ENCODE measurements around the gene MORN3. TPM values are rescaled to one million over a fixed set of nuclear protein-coding genes. Genes with fewer than 3 reads are reported as not detected.

The MORN3 gene
- total RNA-seq, 2 donors from 2014 or later = 8.5 to 9.5 TPM

Other genes starting within 250 kb of the MORN3 start
- 10 to 100 TPM; 87.6 to 94.0 TPM for gene KDM2B, start 88.6 kb downstream of the MORN3 start, total RNA-seq
- 10 to 100 TPM; 51.3 to 52.0 TPM for gene ORAI1, start 43.1 kb downstream of the MORN3 start, total RNA-seq
- 1 to 10 TPM; 6.9 to 7.0 TPM for gene TMEM120B, start 43.1 kb upstream of the MORN3 start, total RNA-seq
- 100 to 1,000 TPM; 121 to 122 TPM for gene RHOF, start 124.0 kb upstream of the MORN3 start, total RNA-seq
- gene SETD1B, start 134.4 kb upstream of the MORN3 start, total RNA-seq = 10 to 100 TPM; 54.5 to 64.1 TPM
- gene HPD, start 189.2 kb upstream of the MORN3 start, total RNA-seq = not detected
- 10 to 100 TPM; 40.5 to 51.3 TPM for gene PSMD9, start 219.1 kb upstream of the MORN3 start, total RNA-seq
- 1 to 10 TPM in 1 of 2 donors, under 1 TPM in 1; 0.97 to 1.1 TPM for gene CFAP251, start 248.9 kb upstream of the MORN3 start, total RNA-seq

All from T-helper 17 cell (primary cell).